IPS-15b (cell line): ENCODE measurements around the gene SAFB.

ENCODE experiments used
- H3K27me3 ChIP-seq: one replicate; pipeline ENCODE4 v1.6.1; 2013; ENCODE audit warnings: low read length; ENCODE audit not compliant: control insufficient read depth, insufficient read depth
- H3K36me3 ChIP-seq: one replicate; pipeline ENCODE4 v1.6.1; 2013; ENCODE audit warnings: low read length; ENCODE audit not compliant: control insufficient read depth, insufficient read depth
- H3K4me1 ChIP-seq: one replicate; pipeline ENCODE4 v1.6.1; 2013; ENCODE audit warnings: mild to moderate bottlenecking, low read length; ENCODE audit not compliant: control insufficient read depth, insufficient read depth
- H3K4me3 ChIP-seq: one replicate; pipeline ENCODE4 v1.5.1; 2013; ENCODE audit warnings: low read depth, low read length
- H3K9ac ChIP-seq: one replicate; pipeline ENCODE4 v1.6.1; 2013; ENCODE audit warnings: low read depth, mild to moderate bottlenecking, low read length
- H3K9me3 ChIP-seq: one replicate; pipeline ENCODE4 v1.6.1; 2013; ENCODE audit warnings: mild to moderate bottlenecking, low read length; ENCODE audit not compliant: control insufficient read depth, insufficient read depth

Gene SAFB

GRCh38 chr19:5714816-5715215 is 91.9 kb downstream of the SAFB start:
- H3K36me3 ChIP-seq, result peaks cover 40% of the 10 kb centered on the region
- H3K9me3 ChIP-seq, result no peaks in the 10 kb centered on the region
- no peak overlapping the region for H3K9ac ChIP-seq
- no peak overlapping the region for H3K4me3 ChIP-seq
- no peaks in the 10 kb centered on the region for H3K27me3 ChIP-seq
- H3K4me1 ChIP-seq, result peaks cover 7% of the 10 kb centered on the region

GRCh38 chr19:5717215-5717935 is 94.5 kb downstream of the SAFB start:
- Histone ChIP-seq H3K36me3 (peaks cover 21% of the 10 kb centered on the region), H3K9ac (no peak overlapping the region), H3K27me3 (no peaks in the 10 kb centered on the region), H3K4me3 (no peak overlapping the region), H3K9me3 (no peaks in the 10 kb centered on the region), H3K4me1 (peaks cover 7% of the 10 kb centered on the region)
